Stimulated activated CD4-positive, alpha-beta T cell treated with anti-CD3 and anti-CD28 coated beads, Interleukin-1b, Interleukin-23, amount 100 ng/mL, for 24 hours (primary cell): ENCODE results near the gene ZMIZ1.

ENCODE experiments used
- DNase-seq, 4 experiments: peaks; one replicate each; pipeline ENCODE4 v3.0.0-alpha.2; 2020; ENCODE audit warnings: low read depth in 4 of 4, low spot score in 1 of 4

ZMIZ1 gene

DNA sequence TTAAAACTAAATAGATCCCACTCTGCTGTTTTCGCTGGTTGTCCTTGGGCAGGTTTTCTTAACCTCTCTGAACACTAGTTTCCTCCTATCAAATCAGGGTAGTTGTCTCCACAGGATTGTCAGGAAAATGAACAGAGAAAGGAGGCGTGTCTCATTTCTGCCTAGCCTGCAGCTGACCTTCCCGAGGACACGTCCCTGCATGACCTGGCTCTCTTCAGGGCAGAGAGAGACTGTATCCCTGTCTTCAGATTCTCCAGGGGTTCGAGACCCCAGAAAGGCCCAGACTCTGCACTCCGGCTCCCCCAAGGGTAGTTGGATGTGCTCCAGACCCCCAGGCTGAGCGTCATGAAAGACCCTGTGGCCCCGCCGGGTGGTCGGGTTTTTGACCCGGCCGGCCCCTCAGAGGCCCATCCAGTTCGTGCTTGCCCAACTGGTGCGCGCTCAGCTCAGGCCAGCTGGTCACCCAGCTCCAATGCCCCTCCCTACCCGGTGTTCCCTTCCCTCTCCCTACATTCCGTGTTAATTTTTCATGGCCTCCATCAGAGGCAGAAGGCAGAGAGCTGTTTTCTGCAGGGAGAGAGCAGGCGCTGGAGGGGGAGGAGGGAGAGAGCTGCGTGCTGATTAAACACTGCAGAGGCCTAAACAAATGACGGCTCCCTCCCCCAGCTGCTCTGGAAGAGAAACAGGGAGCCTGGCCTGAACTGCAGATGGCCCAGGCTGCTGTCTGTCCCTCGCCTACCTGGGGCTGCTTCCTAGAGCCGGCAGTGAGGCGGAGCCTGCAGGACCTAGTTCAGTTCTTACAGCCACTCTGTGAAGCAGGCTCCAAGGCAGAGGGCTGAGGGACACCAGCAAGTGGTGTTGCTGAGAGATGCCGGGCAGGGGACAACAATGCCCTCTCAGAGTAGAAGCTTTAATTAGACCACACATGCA is 192.3 kb downstream of the ZMIZ1 start:
- DNase-seq = no peak

DNA sequence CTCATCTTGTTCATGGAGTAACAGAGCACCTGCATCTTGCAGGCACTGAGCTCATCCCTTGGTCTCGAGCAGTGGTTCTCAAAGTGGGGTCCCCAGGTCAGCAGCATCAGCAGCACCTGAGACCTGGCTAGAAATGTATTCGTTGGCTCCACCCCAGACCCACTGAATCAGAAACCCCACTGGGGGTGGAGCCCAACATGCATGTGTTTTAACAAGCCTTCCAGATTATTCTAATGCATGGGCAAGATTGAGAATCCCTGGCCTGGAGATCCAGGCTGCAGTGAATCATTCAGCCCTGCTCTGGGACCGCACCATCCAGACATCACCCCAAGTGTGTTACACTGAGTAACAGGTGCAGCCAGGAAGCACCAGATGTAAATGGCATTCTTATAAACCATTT is 193.4 kb downstream of the ZMIZ1 start:
- DNase-seq = no peak

DNA sequence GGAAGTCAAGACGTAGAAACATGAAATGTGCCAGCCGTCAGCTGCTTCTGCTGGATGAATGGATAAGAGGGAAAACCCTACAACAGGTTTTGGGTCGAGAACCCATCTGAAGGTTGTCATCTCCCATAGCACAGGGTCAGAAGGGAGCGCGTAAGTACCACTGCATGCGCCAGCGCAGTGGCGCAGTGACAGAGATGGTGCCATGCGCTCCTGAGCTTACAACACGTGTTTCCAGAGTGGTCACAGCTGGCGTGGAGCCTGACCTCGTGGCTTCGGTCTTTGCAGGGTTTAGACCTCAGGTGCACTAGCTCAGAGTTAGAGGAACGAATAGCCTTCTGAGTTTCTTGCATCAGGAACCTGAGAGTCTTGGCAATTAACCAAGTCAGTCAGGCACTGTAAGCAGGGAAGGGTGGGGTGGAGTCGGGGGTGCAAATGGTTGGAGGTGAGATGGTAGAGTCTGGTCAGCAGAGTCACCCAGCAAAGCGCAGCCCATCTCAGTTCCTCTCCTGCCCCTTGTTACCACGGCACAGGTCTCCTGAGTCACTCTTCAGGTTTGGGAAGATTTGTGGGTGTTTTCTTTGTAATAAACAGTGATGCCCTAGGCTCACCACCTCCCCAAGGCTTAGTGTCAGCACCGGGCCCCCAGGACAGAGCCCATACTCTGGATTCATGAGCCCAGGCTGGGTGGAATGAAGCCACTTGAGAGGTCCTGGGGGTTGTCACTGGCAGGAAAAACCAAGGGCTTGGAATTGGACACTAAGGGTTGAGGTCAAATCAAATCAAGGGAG is 194.4 kb downstream of the ZMIZ1 start:
- no peak for DNase-seq

DNA sequence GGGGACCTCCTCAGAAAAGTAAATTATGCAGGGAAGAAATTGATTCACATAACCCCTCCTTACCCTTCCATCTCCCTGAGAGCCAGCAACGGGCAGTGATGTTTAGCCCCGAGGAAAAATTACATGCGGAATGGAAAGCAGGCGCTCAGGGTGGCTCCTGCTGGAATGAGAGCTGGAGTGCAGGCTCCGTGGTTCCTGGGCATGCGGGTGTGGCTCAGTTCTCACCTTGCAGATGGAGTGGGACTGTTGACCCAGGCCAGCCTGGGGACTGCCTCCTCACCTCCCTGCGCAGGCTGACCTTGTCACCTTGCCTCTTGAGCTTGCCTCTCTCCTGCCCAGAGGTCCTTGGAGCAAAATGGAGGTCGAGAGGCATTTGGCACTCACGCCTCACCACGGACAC is 195.2 kb downstream of the ZMIZ1 start:
- no peak for DNase-seq

DNA sequence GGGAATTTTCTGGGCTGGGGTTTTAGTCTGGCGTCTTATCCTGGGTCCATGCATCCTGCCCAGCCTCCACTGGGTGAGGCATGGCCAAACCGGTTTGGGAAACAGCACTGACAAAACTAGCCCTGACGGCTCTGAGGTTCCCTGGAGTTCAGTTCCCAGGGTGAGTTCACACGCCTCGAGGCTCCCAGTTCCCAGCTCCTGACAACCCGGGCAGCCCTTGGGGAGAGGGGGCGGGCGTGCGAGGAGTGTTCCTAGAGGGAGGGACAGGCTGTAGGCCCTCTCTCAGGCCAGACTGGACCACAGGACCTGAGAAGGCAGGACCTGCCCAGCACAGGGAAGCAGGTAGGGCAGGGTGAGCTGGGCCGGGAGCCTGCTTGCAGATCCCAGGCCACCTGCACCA is 196.2 kb downstream of the ZMIZ1 start:
- DNase-seq = no peak

DNA sequence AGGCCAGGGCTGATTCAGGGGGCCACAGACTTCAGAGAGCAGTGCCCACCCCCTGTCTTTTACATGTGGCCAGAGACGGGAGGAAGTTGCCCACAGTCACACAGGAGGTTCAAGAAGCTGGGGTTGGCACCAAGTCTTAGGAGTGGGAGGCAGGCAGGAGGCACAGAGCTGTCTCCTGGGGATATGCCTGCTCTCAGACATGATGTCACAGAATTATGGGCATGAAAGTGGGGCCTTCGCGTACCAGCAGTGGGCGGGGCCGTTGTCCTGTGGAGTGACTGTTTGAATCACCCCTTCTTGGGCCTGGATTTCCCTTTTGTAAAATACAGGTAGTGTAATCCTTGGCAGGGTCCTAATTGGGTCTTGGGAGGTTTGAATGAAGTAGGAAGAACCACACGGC is 197.3 kb downstream of the ZMIZ1 start:
- DNase-seq = no peak

DNA sequence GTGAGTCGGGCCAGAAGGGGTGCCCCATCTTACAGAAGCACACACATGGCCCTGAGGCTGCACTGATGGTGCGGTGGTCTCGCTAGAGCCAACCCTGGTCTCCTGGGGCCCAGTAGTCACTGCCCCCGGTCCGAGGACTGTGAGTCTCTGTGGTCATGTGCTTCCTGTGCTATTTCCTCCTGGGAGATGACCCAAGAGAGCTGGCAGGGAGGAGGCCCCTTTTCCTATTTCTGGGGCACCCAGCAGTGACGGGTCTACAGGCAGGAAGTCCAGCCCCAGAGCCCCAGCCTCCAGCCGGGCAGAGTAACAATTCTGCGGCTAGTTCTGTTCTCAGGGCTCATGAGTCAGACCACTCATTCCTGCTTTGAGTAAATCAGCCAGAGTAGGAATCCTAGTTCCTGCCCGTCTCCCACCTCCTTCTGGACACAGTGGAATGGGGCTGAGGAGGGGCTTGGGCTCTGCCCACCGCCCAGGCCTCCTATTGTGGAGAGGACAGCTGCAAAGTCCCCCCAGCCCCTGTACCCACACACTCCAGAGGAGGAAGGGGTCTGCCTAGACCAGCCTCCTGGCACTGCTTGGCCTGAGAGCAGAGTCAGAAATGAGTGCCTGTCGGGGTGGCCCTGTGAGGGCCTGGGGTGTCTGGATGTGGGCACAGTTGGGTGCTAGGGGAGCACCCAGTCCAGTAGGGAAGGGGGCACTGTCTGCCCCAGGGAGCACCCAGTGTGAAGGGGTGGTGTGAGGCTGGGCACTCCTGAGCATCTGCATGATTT is 198.0 kb downstream of the ZMIZ1 start:
- no peak for DNase-seq

DNA sequence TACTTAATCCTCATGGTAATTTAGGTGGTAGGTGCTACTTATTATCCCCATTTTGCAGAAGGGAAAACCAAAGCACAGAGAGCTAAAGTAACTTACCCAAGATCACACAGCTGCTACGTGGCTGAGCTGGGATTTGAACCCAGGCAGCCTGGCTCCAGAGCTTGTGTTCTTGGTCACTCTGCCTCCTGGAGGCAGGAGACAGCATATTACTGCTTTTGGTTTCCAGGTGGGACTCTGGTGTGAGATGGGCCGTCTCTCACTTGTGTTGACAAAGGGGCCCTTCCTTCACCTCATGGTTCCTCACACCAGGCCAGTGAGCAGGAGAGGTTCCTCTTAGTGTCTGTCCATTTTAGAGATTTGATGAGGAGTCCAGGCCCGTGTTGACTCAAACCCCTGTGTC is 198.7 kb downstream of the ZMIZ1 start:
- no peak for DNase-seq

DNA sequence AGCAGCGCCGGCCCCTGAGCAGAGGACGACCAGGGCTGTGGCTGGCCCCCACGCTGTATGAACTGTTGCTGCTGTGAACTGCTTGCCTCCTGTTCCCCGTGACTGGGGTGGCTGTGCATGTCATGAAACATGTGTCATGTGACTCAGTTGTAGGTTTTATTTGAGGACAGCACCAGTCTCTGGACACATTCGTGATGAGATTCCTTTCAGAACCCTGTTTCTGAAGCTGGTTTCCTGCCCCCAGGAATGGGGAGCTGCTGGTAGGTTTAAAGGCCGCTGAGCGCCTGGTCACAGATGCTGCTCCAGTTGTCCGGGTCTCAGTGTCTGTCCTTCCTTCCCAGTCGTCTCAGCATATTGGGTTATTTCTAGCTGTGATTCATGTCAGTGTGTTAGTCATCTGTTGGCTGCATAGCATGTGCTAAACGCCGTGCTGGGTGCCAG is 199.4 kb downstream of the ZMIZ1 start:
- DNase-seq = no peak

DNA sequence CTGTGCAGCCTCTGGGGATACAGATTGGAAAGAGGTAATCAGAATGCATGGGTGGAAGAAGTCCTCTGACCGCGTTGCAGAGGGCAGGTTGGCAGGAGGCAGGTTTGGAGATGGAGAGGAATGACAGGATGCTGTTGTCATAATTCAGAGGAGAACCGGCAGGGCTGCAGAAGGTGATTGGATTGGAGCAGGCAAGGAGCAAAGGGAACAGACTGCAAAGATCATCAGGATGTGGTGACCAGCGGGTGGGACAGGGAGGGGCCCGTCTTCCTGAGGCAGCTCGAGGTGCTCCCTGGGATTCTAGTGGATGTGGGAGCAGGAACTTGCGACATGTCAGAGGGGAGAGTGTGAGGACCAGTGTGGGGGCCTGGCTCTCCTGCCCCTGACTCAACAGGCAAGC is 200.0 kb downstream of the ZMIZ1 start:
- DNase-seq = no peak

DNA sequence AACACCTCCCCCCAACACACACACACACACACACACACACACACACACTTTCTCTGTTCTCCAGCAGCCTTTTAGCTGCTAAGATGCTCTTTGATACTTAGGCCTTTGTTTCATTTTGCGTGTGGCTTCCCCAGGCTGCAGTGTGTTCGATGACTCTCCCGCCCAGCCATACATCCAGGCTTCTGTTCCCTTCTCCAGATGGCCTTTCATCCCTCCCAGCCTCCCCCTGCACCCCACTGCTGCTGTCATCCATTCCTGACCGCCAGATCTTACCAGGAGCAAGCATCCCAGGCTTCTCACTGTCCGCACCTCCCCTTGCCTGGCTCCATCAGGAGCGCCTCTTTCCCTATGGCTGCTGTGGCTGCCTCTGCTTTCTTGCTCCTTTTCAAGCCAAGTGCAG is 200.7 kb downstream of the ZMIZ1 start:
- DNase-seq = no peak

DNA sequence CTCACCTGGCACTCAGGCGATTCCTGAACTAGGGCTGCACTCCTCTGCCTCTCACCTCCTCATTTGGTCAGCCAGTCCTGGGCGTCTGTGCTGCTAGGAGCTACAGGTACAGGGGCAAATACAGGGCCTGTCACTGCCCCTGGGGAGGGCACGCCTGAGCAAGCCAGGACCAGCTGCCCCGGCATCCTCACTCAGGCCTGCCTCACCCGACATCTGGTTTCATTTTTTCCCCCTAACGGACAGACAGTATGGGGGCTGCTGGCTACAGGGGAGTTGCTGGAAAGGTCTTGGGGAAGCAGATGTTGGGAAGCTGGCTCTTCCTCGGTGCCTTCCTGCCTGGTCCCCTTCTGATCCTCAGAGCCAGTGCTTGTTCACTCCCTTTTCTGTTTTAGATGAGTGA is 201.2 kb downstream of the ZMIZ1 start:
- no peak for DNase-seq

DNA sequence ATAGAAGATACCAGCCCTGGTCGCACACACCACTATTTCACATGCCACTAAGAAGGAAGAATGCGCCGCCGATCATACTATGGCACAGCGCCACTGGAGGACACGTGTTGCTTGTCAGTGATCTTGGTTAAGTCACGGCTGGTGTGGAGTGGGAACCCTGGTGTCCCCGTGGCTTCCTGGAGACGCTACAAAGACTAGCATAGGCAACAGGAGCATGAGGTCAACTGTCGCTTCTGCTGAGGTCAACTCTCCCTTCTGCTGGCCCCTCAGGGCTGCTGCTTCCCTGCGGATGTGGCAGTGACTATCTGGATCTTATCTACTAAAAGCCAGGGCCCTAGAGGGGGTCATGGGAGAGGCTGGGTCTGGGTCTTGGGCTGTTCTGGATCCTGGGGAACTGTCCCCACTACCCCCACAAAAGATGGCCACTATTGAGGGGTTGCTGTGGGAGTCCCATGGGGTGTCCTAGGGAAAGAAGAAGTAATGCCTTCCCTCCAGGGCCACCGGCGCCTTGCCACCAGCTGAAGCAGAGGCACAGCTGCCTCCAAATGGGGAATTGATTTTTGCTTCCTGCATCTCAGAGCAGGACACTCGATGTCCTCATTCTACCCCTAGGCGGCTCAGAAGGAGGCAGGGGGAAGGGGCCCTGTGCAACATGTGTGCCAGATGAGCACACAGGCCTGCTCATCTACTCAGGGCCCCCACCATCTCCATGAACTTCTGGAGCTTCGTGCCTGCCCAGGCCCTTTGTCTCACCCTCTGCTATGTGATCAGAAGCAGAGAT is 201.9 kb downstream of the ZMIZ1 start:
- DNase-seq = no peak

DNA sequence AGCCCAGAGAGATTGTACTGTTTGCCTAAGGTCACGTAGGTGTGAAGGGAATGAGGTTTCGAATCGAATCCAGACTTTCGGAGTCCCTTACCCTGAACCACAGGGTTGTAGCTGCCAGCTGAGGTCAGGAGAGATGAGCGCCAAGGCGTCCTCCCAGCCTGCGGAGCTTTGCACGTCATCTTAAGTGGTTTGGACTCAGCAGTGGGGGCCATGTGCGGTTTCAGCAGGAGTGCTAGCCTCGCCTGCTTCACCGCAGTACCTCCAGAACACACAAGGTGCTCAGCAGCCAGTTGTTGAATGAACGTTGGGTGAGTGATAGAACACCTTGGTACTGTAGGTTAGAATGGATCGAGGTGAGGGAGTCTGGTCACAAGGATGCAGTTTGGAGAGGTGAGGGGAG is 203.6 kb downstream of the ZMIZ1 start:
- DNase-seq = no peak

DNA sequence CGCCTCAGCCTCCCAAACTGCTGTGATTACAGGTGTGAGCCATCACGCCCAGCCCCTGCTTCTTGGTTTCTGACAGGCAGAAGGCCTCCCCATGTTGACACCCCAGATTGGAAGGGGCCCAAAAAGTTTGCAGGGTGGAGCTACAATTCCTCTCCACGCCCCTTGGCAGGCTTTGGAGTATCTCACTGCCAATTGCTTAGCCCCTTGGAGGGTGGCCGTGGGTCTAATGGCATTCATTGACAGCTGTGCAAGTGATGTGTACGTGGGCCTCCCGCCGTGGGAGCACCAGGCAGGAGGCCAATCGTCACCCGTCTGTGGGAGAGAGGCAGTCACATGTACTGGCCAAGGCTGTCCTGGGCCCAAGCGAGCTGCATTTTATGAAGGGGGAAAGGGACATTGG is 204.8 kb downstream of the ZMIZ1 start:
- DNase-seq = no peak

DNA sequence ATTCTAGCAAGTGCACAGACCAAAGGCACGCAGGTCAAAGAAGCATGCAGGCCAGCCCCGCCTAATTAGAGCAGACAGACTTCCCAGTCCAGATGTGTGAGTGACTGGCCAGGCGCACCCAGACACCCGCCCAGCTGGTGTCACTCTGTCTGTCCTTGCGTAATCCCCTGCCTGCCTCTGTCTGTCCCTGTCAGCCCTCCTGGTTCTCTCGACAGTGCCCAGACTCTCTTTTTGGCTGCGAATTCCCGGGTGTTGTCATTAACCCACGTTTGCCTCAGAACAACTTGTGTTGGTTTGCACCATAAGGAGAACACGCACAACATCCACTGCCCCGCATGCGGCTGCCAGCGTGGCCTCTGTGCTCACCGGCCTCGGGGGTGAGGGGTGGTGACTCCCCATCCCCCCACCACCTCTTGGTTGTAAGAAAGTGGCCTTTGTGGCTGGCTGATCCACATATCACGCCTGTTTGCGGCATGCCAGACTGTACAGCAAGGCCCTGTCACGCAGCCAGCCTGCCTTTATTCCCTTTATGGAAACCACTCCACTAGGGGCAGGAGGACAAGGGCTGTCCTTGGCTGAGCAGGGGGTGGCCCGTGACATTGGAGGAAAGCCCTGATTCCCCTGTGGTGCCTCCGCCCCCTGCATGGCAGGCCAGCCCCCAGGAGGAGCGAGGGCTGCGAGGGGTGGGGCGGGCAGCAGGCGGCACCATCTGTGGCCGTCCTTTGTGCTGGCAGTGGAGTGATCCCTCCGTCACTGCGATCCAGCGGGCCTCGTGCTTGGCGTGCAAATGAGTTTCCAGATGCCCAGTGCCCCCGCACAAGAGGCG is 205.7 kb downstream of the ZMIZ1 start:
- DNase-seq = no peak

DNA sequence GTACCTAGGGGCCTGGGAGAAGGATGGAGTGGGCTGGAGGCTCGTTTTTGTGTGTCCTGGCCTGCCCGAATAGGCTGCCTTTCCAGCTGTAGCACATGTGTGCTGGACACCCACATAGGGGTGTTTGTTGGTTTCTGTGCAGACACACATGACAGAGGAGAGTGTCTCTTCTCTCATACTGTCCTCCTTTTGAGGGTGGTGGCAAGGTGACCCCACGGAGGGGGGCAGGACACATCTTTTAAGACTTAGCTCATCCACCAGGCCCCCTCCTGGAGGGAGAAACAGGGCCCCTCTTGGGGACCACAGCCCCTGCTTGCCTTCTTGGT is 206.3 kb downstream of the ZMIZ1 start:
- no peak for DNase-seq

DNA sequence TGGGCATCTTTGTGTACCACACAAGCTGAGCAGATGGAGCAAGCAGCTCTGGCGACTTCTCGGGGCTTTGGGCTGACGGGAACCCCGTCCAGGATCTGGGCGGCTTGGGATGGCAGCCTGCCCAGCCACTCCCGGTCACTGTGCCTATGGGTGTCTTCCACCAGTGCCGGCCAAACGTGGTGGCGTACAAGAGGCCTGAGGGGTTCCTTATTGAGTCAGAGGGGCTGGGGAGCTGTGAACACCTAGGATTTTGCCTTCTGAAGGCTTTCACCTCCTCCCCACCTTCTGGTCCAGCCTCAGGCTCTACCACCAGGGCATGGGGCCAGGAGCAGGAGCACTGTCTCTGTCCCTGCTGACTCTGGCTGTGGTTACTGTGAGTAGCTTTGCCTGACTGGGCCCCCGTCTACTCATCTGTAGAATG is 206.7 kb downstream of the ZMIZ1 start:
- DNase-seq = no peak

DNA sequence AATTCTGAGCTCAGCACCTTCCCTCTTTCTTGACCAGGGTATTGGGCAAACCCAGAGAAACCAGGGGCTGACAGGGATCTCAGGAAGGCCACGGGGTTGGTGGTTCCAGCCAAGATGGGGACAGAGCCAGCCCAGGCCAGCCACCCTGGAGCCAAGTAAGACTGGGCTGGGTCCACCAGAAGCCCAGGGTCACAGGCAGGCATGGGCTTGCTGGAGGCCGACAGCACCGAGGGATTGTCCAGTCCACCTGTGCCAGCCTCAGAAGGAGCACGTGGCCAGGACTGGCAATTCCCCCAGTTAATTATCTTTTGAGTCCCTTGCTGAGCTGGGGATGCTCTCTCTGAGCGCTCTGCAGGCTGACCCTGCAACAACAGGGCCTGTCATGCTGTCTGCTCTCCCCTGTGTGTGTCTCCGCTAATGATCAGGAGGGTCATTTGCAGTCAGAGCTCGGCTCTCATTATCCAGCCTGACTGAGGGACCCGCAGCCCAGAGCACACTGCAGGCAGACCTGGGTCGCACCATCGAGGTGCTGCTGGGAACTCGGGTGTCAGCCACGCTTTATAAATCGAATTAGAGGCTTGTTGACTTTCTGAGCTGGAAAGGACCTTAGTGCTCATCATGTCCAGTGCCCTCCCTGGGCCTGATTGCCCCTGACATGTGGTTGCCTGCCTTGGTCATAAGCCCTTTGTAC is 209.0 kb downstream of the ZMIZ1 start:
- DNase-seq = no peak
